ENCODE results near the gene FNDC5.

FNDC5 gene

GRCh38 chr1:32868806-32869455 is 1.8 kb downstream of the FNDC5 start:
- Mint-ChIP-seq H3K4me1 (ENCODE audit: low read depth) (peaks cover 10% of the 10 kb centered on the region), H3K9me3 (no peaks in the 10 kb centered on the region), H3K36me3 (ENCODE audit: low read depth) (peaks cover 12% of the 10 kb centered on the region), H3K4me3 (no peak overlapping the region), H3K27ac (no peak overlapping the region), H3K27me3 (peaks cover 46% of the 10 kb centered on the region)
- DNase-seq: no peak

GRCh38 chr1:32868085-32868484 is 2.6 kb downstream of the FNDC5 start:
- peaks cover 10% of the 10 kb centered on the region for H3K4me1 Mint-ChIP-seq (ENCODE audit: low read depth)
- H3K4me3 Mint-ChIP-seq: no peak overlapping the region
- H3K9me3 Mint-ChIP-seq: no peaks in the 10 kb centered on the region
- peaks cover 15% of the 10 kb centered on the region for H3K36me3 Mint-ChIP-seq (ENCODE audit: low read depth)
- H3K27me3 Mint-ChIP-seq: peaks cover 40% of the 10 kb centered on the region
- no peak for DNase-seq
- no peak overlapping the region for H3K27ac Mint-ChIP-seq

GRCh38 chr1:32867671-32868070 is 3.0 kb downstream of the FNDC5 start:
- no peak overlapping the region for H3K4me3 Mint-ChIP-seq
- peaks cover 19% of the 10 kb centered on the region for H3K36me3 Mint-ChIP-seq (ENCODE audit: low read depth)
- no peak overlapping the region for H3K27ac Mint-ChIP-seq
- DNase-seq: no peak
- H3K27me3 Mint-ChIP-seq: peaks cover 36% of the 10 kb centered on the region
- H3K9me3 Mint-ChIP-seq: no peaks in the 10 kb centered on the region
- H3K4me1 Mint-ChIP-seq (ENCODE audit: low read depth): peaks cover 9% of the 10 kb centered on the region

GRCh38 chr1:32867151-32867550 is 3.6 kb downstream of the FNDC5 start:
- Mint-ChIP-seq H3K9me3 (no peaks in the 10 kb centered on the region), H3K4me3 (no peak overlapping the region), H3K36me3 (ENCODE audit: low read depth) (peaks cover 23% of the 10 kb centered on the region), H3K27me3 (peaks cover 34% of the 10 kb centered on the region), H3K4me1 (ENCODE audit: low read depth) (peaks cover 9% of the 10 kb centered on the region), H3K27ac (peak overlapping the region; percentile 54)
- no peak for DNase-seq

GRCh38 chr1:32865639-32866405 is 4.9 kb downstream of the FNDC5 start:
- Mint-ChIP-seq H3K4me3 (no peak overlapping the region), H3K4me1 (ENCODE audit: low read depth) (peaks cover 4% of the 10 kb centered on the region), H3K9me3 (no peaks in the 10 kb centered on the region), H3K27me3 (peaks cover 22% of the 10 kb centered on the region), H3K27ac (no peak overlapping the region), H3K36me3 (ENCODE audit: low read depth) (peaks cover 31% of the 10 kb centered on the region)
- no peak for DNase-seq

- Mint-ChIP-seq H3K27me3 (peaks cover 13% of the 10 kb centered on the region), H3K9me3 (no peaks in the 10 kb centered on the region), H3K4me1 (ENCODE audit: low read depth) (no peaks in the 10 kb centered on the region), H3K36me3 (ENCODE audit: low read depth) (peaks cover 35% of the 10 kb centered on the region), H3K27ac (no peak overlapping the region), H3K4me3 (no peak overlapping the region)
- DNase-seq: no peak
Observed at GRCh38 chr1:32864375-32865019, 6.2 kb downstream of the FNDC5 start.

GRCh38 chr1:32863881-32864245 is 6.8 kb downstream of the FNDC5 start:
- no peak overlapping the region for H3K4me3 Mint-ChIP-seq
- no peaks in the 10 kb centered on the region for H3K4me1 Mint-ChIP-seq (ENCODE audit: low read depth)
- H3K27ac Mint-ChIP-seq: no peak overlapping the region
- H3K27me3 Mint-ChIP-seq: peaks cover 7% of the 10 kb centered on the region
- no peak for DNase-seq
- peaks cover 39% of the 10 kb centered on the region for H3K36me3 Mint-ChIP-seq (ENCODE audit: low read depth)
- H3K9me3 Mint-ChIP-seq: no peaks in the 10 kb centered on the region

GRCh38 chr1:32863218-32863880 is 7.4 kb downstream of the FNDC5 start:
- Mint-ChIP-seq H3K27ac (no peak overlapping the region), H3K36me3 (ENCODE audit: low read depth) (peaks cover 39% of the 10 kb centered on the region), H3K27me3 (peaks cover 2% of the 10 kb centered on the region), H3K4me1 (ENCODE audit: low read depth) (no peaks in the 10 kb centered on the region), H3K9me3 (no peaks in the 10 kb centered on the region), H3K4me3 (no peak overlapping the region)
- DNase-seq: no peak

GRCh38 chr1:32861904-32862695 is 8.6 kb downstream of the FNDC5 start:
- no peaks in the 10 kb centered on the region for H3K27me3 Mint-ChIP-seq
- H3K4me3 Mint-ChIP-seq: no peak overlapping the region
- peaks cover 48% of the 10 kb centered on the region for H3K36me3 Mint-ChIP-seq (ENCODE audit: low read depth)
- no peaks in the 10 kb centered on the region for H3K4me1 Mint-ChIP-seq (ENCODE audit: low read depth)
- no peaks in the 10 kb centered on the region for H3K9me3 Mint-ChIP-seq
- H3K27ac Mint-ChIP-seq: no peak overlapping the region
- DNase-seq: no peak

GRCh38 chr1:32860566-32860965 is 10.1 kb downstream of the FNDC5 start:
- Mint-ChIP-seq H3K4me1 (ENCODE audit: low read depth) (no peaks in the 10 kb centered on the region), H3K27me3 (no peaks in the 10 kb centered on the region), H3K4me3 (no peak overlapping the region)

GRCh38 chr1:32859915-32860314 is 10.8 kb downstream of the FNDC5 start:
- H3K36me3 Mint-ChIP-seq (ENCODE audit: low read depth): peaks cover 69% of the 10 kb centered on the region

More at GRCh38 chr1:32860566-32860965, 10.1 kb downstream of the FNDC5 start:
- Mint-ChIP-seq H3K27ac (no peak overlapping the region), H3K36me3 (ENCODE audit: low read depth) (peaks cover 62% of the 10 kb centered on the region), H3K9me3 (no peaks in the 10 kb centered on the region)
- DNase-seq: no peak

GRCh38 chr1:32858791-32859190 is 11.9 kb downstream of the FNDC5 start:
- no peaks in the 10 kb centered on the region for H3K4me1 Mint-ChIP-seq (ENCODE audit: low read depth)
- H3K36me3 Mint-ChIP-seq (ENCODE audit: low read depth): peaks cover 73% of the 10 kb centered on the region
- no peak for DNase-seq
- no peak overlapping the region for H3K4me3 Mint-ChIP-seq
- H3K9me3 Mint-ChIP-seq: no peaks in the 10 kb centered on the region
- no peak overlapping the region for H3K27ac Mint-ChIP-seq
- H3K27me3 Mint-ChIP-seq: no peaks in the 10 kb centered on the region

More at GRCh38 chr1:32859915-32860314, 10.8 kb downstream of the FNDC5 start:
- Mint-ChIP-seq H3K27me3 (no peaks in the 10 kb centered on the region), H3K4me1 (ENCODE audit: low read depth) (no peaks in the 10 kb centered on the region), H3K9me3 (no peaks in the 10 kb centered on the region), H3K27ac (no peak overlapping the region), H3K4me3 (no peak overlapping the region)
- no peak for DNase-seq

GRCh38 chr1:32858136-32858535 is 12.6 kb downstream of the FNDC5 start:
- Mint-ChIP-seq H3K9me3 (no peaks in the 10 kb centered on the region), H3K27ac (no peak overlapping the region), H3K4me3 (no peak overlapping the region), H3K36me3 (ENCODE audit: low read depth) (peaks cover 77% of the 10 kb centered on the region), H3K27me3 (no peaks in the 10 kb centered on the region), H3K4me1 (ENCODE audit: low read depth) (no peaks in the 10 kb centered on the region)
- no peak for DNase-seq

Measured in activated T-cell treated with anti-CD3 and anti-CD28 coated beads, Interleukin-2, amount 50 U/mL, for 24 hours (primary cell).